HUES6 (cell line): Measurements from ENCODE around the gene FAM237A.

Source experiments
- H3K27ac ChIP-seq: 2 replicates; pipeline ENCODE4 v1.7.0; 2013; ENCODE audit warnings: low read depth, mild to moderate bottlenecking, low read length, inconsistent platforms
- H3K27me3 ChIP-seq: 2 replicates; pipeline ENCODE4 v1.6.1; 2013; ENCODE audit warnings: low read length; ENCODE audit not compliant: control insufficient read depth, insufficient read depth
- H3K36me3 ChIP-seq: 2 replicates; pipeline ENCODE4 v1.6.1; 2013; ENCODE audit warnings: low read length; ENCODE audit not compliant: control insufficient read depth, insufficient read depth
- H3K4me1 ChIP-seq: 2 replicates; pipeline ENCODE4 v1.6.1; 2013; ENCODE audit warnings: low read length; ENCODE audit not compliant: control insufficient read depth, insufficient read depth
- H3K4me3 ChIP-seq: 2 replicates; pipeline ENCODE4 v1.5.1; 2013; ENCODE audit warnings: low read depth, low read length
- H3K9ac ChIP-seq: one replicate; pipeline ENCODE4 v1.6.1; 2013; ENCODE audit warnings: mild to moderate bottlenecking, low read length
- H3K9me3 ChIP-seq: 2 replicates; pipeline ENCODE4 v1.6.1; 2013; ENCODE audit warnings: low read depth, low read length; ENCODE audit not compliant: control insufficient read depth, insufficient read depth

Gene FAM237A

GRCh38 chr2:206626108-206626507, 16.2 kb upstream of the FAM237A start:
- Histone ChIP-seq H3K9ac (no peak overlapping the region), H3K27ac (no peak overlapping the region), H3K9me3 (no peaks in the 10 kb centered on the region), H3K36me3 (no peaks in the 10 kb centered on the region), H3K27me3 (peaks cover 3% of the 10 kb centered on the region; the same call in 1 of the 2 replicates), H3K4me3 (no peak overlapping the region), H3K4me1 (peaks cover 4% of the 10 kb centered on the region; the same call in 1 of the 2 replicates)

- H3K9me3 ChIP-seq: no peaks in the 10 kb centered on the region
- H3K4me1 ChIP-seq: peaks cover 4% of the 10 kb centered on the region; the same call in 1 of the 2 replicates
- no peak overlapping the region for H3K27ac ChIP-seq
- H3K27me3 ChIP-seq: peaks cover 3% of the 10 kb centered on the region; the same call in 1 of the 2 replicates
- no peaks in the 10 kb centered on the region for H3K36me3 ChIP-seq
- no peak overlapping the region for H3K9ac ChIP-seq
- H3K4me3 ChIP-seq: no peak overlapping the region
These were observed 14.7 kb upstream of the FAM237A start for GRCh38 chr2:206627632-206628031.

GRCh38 chr2:206631340-206631739, 10.9 kb upstream of the FAM237A start:
- Histone ChIP-seq H3K9me3 (no peaks in the 10 kb centered on the region), H3K9ac (no peak overlapping the region), H3K36me3 (no peaks in the 10 kb centered on the region)

GRCh38 chr2:206635015-206635414, 7.3 kb upstream of the FAM237A start:
- no peaks in the 10 kb centered on the region for H3K9me3 ChIP-seq
- no peaks in the 10 kb centered on the region for H3K4me1 ChIP-seq
- peaks cover 32% of the 10 kb centered on the region for H3K27me3 ChIP-seq
- H3K9ac ChIP-seq: no peak overlapping the region
- H3K27ac ChIP-seq: no peak overlapping the region
- no peak overlapping the region for H3K4me3 ChIP-seq
- no peaks in the 10 kb centered on the region for H3K36me3 ChIP-seq

More at GRCh38 chr2:206631340-206631739, 10.9 kb upstream of the FAM237A start:
- Histone ChIP-seq H3K27ac (no peak overlapping the region), H3K4me1 (no peaks in the 10 kb centered on the region), H3K27me3 (peaks cover 6% of the 10 kb centered on the region; the same call in 1 of the 2 replicates), H3K4me3 (no peak overlapping the region)

- Histone ChIP-seq H3K27ac (no peak overlapping the region), H3K4me1 (0 out of 2 replicates have a peak, but pooled peaks cover 6% of the 10 kb centered on the region), H3K9me3 (no peaks in the 10 kb centered on the region), H3K4me3 (no peak overlapping the region), H3K27me3 (peaks cover 69% of the 10 kb centered on the region), H3K9ac (no peak overlapping the region), H3K36me3 (no peaks in the 10 kb centered on the region)
These were observed 2.7 kb upstream of the FAM237A start for GRCh38 chr2:206639636-206640035.

GRCh38 chr2:206641226-206641625, 1.1 kb upstream of the FAM237A start:
- Histone ChIP-seq H3K4me3 (0 out of 2 replicates have a peak overlapping the region, but pooled peaks have one; percentile 69), H3K27me3 (peaks cover 73% of the 10 kb centered on the region), H3K4me1 (0 out of 2 replicates have a peak, but pooled peaks cover 6% of the 10 kb centered on the region), H3K27ac (no peak overlapping the region), H3K36me3 (no peaks in the 10 kb centered on the region), H3K9ac (no peak overlapping the region), H3K9me3 (no peaks in the 10 kb centered on the region)

- H3K9ac ChIP-seq: no peak overlapping the region
- peaks cover 18% of the 10 kb centered on the region for H3K27me3 ChIP-seq
- H3K4me1 ChIP-seq: no peaks in the 10 kb centered on the region
- no peaks in the 10 kb centered on the region for H3K9me3 ChIP-seq
- H3K4me3 ChIP-seq: no peak overlapping the region
- H3K27ac ChIP-seq: no peak overlapping the region
- no peaks in the 10 kb centered on the region for H3K36me3 ChIP-seq
These were observed 5.7 kb downstream of the FAM237A start for GRCh38 chr2:206647985-206648384.

GRCh38 chr2:206657087-206657486, 14.8 kb downstream of the FAM237A start:
- Histone ChIP-seq H3K27ac (no peak overlapping the region), H3K9ac (no peak overlapping the region), H3K4me3 (no peak overlapping the region), H3K4me1 (no peaks in the 10 kb centered on the region), H3K9me3 (no peaks in the 10 kb centered on the region), H3K27me3 (no peaks in the 10 kb centered on the region), H3K36me3 (no peaks in the 10 kb centered on the region)

- Histone ChIP-seq H3K36me3 (no peaks in the 10 kb centered on the region), H3K27me3 (peaks cover 3% of the 10 kb centered on the region; the same call in 1 of the 2 replicates), H3K4me3 (no peak overlapping the region), H3K9me3 (no peaks in the 10 kb centered on the region), H3K4me1 (no peaks in the 10 kb centered on the region), H3K27ac (no peak overlapping the region), H3K9ac (no peak overlapping the region)
These were observed 23.0 kb downstream of the FAM237A start for GRCh38 chr2:206665251-206665650.

- Histone ChIP-seq H3K9ac (no peak overlapping the region), H3K9me3 (no peaks in the 10 kb centered on the region), H3K4me1 (no peaks in the 10 kb centered on the region), H3K27ac (no peak overlapping the region), H3K36me3 (no peaks in the 10 kb centered on the region), H3K27me3 (no peaks in the 10 kb centered on the region), H3K4me3 (no peak overlapping the region)
These were observed 28.4 kb downstream of the FAM237A start for GRCh38 chr2:206670531-206671319.

GRCh38 chr2:206683546-206683945, 41.3 kb downstream of the FAM237A start:
- no peaks in the 10 kb centered on the region for H3K36me3 ChIP-seq
- H3K27me3 ChIP-seq: no peaks in the 10 kb centered on the region
- H3K27ac ChIP-seq: no peak overlapping the region
- H3K4me1 ChIP-seq: no peaks in the 10 kb centered on the region
- no peak overlapping the region for H3K9ac ChIP-seq
- no peak overlapping the region for H3K4me3 ChIP-seq
- H3K9me3 ChIP-seq: no peaks in the 10 kb centered on the region
